ENCODE results near the gene CYP11A1.
"Not testable (repeated sequence)": the region's sequence is repeated elsewhere in the genome, so short reads cannot be mapped to it uniquely, and the experiment has no call there.

Gene CYP11A1

GRCh38 chr15:74376226-74376625 is 8.8 kb upstream of the CYP11A1 start:
- DNase-seq = no peak

DNA sequence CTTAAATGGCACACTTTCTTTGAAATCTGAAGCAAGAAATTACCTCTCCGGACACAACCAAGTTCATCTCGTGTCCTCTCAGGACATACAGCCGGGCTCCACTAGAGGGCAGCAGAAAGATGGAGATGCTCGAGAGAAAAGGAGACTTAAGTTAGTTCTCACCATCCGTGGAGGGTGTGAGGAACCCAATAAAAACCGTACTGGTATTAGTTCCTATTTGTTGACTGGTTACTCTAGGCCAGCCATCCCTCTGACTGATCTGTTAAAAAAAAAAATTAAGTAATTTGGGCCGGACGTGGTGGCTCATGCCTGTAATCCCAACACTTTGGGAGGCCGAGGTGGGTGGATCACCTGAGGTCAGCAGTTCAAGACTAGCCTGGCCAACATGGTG is 7.9 kb upstream of the CYP11A1 start:
- DNase-seq = peak in 45 of 56 donors; percentile 14 to 89 (median 44)

GRCh38 chr15:74374648-74375302 is 7.3 kb upstream of the CYP11A1 start:
- no peak for DNase-seq

GRCh38 chr15:74373731-74374647 is 6.5 kb upstream of the CYP11A1 start:
- DNase-seq = peak in 54 of 56 donors; percentile 43 to 91 (median 75)

GRCh38 chr15:74373056-74373650 is 5.7 kb upstream of the CYP11A1 start:
- no peak for DNase-seq

DNA sequence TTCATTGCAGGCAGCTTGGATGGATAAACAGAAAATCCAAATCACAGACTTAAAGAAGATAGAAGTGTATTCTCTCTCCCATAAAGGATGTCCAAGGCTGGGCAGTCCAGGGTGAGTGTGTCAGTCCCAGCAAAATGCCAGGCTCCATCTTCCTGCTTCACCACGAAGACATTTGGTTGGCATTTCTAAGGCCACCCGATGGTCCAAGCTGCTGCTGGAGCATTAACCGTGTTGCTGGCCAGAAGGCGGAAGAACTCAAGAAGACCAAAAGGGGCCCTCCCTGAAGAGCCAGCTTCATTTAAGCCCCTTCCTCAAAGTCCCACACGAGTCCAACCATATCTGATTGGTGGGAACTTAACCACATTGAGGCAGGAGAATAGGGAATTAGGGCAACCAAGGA is 3.0 kb upstream of the CYP11A1 start:
- no peak for DNase-seq

DNA sequence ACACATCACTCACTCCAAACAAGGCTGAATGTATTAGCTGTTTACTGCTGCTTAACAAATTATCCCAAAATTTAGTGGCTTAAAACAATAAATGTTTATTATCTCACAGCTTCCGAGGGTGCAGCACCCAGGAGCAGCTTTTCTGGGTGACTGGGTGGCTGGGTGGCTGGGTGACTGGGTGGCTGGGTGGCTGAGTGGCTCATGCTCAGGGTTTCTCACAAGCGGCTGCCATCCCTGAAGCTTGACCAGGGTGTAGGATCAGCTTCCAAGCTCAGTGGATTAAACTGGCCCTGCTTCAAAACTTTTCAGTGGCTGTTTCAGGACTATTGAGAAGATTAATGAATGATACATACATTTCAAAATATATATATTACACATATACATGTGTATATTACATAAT is 2.3 kb upstream of the CYP11A1 start:
- DNase-seq = no peak

GRCh38 chr15:74369084-74369745 is 1.8 kb upstream of the CYP11A1 start:
- no peak for DNase-seq

DNA sequence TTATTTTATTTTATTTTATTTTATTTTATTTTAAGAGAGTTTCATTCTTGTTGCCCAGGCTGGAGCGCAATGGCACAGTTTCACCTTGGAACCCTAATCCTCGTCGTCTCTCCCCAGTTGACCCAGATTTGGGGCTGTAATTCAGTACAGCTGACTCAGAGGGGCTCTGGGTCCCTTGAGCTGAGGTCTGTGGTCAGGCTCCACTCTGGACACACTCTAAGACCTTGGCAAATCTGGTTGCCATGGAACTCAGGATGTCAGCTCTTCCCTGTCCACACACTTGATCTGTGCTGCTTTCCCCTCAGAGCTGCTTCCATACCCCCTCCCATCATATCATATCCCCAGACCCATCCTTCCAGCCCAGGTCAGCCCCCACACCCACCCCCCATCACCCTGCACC is 675 bp upstream of the CYP11A1 start:
- DNase-seq = no peak

DNA sequence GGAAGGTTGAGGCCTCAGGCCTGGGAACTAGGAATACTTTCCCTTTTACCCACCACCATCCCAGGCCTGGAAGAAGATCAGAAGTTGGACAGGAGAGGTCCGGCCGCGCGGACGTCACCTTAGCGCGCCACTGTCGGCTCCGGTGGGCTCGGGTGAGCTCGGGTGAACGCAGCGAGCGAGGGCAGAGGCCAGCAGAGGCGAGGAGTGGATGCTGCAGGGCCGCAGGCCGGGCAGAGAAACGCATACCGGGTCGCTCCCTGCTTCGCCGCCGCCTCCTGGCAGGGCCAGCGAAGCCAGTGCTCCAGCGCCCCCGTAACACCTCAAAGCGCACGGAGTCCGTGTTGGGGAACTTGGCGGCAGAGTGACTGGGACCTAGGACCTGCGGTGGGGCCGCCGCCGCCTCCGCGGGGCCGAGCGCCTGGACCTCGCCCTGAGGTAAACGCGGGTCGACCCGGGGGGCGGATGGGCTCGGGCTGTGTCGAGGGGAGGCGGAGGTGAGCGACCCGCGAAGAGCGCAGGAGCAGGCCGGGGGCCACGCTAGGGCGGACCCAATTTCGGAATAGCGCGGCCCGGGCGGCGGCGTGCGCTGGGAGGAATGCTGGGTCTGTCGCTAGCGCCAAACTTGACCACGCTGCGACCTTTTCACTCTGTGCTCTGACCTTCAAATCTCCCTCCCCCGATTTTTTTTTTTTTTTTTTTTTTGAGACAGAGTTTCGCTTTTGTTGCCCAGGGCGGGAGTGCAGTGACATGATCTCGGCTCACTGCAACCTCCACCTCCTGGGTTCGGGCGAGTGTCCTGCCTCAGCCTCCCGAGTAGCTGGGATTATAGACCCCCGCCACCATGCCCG is 1.6 kb downstream of the CYP11A1 start:
- DNase-seq = no peak

GRCh38 chr15:74364936-74365597 is 2.4 kb downstream of the CYP11A1 start:
- DNase-seq = no peak

DNA sequence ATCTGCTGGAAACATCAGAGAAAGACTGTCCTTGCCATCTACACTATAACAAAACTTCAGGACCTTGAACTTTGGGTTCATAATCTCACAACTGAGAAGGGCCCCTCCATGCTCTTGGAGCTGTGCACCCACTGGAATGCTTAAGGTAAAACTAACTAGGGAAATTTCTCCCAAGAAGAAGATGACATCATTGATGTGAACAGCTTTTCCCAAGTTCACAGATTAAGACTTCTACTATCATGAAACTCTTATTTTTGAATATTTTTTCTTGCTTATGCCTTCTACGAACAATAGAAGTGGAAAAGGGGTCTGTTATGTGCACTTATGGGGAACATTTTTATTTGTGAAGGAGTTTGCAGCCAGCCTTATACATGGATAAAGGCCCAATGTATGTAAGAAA is 5.0 kb downstream of the CYP11A1 start:
- no peak for DNase-seq

DNA sequence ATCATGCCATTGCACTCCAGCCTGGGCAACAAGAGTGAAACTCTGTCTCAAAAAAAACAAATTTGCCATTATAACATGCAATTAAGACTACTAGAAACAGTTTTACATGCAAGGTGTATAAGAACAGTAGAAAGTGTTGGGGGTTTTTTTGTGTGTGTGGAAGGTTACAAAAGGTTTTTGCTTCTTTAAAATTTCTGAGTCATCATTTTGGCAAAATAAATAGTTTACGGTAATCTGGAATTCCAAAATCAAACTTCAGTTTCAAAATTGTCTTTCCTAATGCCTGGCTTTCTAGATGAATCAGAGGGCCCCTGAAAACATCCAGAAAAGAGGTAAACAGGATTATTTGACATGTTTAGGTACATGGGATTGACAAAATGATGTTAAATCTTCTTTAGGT is 6.6 kb downstream of the CYP11A1 start:
- not testable (repeated sequence) for DNase-seq

- not testable (repeated sequence) for DNase-seq
Observed at GRCh38 chr15:74359376-74359775, 8.1 kb downstream of the CYP11A1 start.

- DNase-seq = not testable (repeated sequence)
Observed at GRCh38 chr15:74357514-74357913, 9.9 kb downstream of the CYP11A1 start.

DNA sequence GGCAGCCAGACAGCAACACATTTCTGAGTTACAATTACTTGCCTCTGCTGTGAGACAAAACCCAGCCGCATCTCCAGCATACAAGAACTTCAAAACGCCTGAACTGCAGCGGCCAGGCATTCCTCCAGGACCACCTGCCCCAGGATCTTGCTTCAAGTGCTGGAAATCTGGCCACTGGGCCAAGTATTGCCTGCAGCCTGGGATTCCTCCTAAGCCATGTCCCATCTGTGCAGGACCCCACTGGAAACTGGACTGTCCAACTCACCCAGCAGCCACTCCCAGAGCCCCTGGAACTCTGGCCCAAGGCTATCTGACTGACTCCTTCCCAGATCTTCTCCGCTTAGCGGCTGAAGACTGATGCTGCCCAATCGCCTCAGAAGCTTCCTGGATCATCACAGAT is 11.4 kb downstream of the CYP11A1 start:
- not testable (repeated sequence) for DNase-seq

- DNase-seq = not testable (repeated sequence)
Observed at GRCh38 chr15:74353992-74354391, 13.5 kb downstream of the CYP11A1 start.

GRCh38 chr15:74352393-74352910 is 15.0 kb downstream of the CYP11A1 start:
- DNase-seq = no peak

DNA sequence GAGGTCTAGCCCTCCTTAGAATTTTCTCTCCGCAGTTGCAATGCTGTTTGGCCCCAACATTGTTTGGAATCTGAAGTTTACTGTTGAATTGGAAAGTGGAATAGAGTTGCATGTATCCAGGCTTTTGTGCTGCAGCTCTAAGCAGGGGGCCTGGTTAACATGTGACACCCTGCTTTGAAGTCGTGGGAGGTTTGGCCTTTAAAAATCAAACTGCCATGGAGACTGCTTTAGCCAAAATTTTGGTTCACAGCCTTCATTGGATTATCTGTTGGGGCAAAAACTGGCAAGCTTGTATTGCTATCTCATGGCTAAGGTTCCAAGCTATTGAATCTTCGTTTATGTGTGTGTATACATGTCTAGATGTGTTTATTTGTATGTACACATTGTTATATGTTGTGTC is 15.8 kb downstream of the CYP11A1 start:
- no peak for DNase-seq

Data from nucleus accumbens (tissue), 56 donors.